NCI-H2081 treated with DMSO at 0.1 percent for 48 hours (cell line): ENCODE data around the gene PCSK4.
"Not testable (repeated sequence)": the region's sequence is repeated elsewhere in the genome, so short reads cannot be mapped to it uniquely, and the experiment has no call there.

Source experiments
- DNase-seq: peaks from one replicate; lab custom pipeline; 2025; lab: John Stamatoyannopoulos, UW

The PCSK4 gene

DNA sequence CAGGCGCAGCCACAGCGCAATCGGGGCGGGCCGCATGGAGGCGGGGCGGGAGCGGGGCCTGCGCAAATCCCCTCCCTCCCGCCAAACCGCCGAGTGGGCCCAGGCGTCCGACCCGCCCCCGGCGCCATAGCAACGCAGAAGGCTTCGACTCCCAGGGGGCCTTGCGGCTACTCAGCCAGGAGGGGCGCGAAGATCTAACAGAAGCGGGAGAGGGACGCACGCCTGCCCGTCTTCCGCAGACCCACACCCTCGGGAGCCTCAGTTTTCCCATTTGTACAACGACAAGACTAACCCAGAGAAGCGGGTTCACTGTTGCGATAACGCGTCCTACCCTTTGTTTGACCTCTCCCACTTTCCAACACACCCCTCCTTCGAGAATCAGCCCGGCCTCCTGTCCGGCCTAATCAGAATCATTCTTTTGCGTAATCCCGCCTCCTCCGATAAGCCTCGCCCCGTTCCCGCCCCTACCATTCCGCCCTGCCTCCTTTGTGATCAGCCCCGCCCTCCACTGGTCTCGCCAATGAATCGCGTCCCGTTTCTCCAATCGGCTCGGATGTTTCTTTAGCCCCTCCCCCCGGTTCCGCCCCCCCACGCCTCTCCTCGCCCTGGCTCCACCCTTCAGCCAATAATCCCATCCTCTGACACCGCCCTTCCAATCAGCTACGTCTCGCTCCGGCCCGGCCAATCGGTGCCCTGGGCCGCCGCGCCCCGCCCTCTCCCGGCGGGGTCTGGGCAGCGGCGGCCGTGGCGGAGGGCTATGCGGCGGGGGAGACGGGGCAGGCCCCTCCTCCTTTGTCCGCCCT is at the start of gene PCSK4:
Gene PCSK4, minus strand, starts transcription at position 40 of the 803 bp plus-strand sequence. Its CDS starts 4 bp downstream, at position 36.
- DNase-seq = peak; percentile 94

DNA sequence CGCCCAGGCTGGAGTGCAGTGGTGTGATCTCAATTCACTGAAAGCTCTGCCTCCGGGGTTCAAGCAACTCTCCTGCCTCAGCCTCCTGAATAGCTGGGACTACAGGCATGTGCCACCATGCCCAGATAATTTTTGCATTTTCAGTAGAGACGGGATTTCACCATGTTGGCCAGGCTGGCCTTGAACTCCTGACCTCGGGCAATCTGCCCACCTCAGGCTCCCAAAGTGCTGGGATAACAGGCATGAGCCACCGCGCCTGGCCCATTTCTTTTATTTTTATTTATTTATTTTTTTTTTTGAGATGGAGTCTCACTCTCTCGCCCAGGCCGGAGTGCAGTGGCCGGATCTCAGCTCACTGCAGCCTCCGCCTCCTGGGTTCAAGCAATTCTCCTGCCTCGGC is 49.6 kb upstream of the PCSK4 start:
- not testable (repeated sequence) for DNase-seq

DNA sequence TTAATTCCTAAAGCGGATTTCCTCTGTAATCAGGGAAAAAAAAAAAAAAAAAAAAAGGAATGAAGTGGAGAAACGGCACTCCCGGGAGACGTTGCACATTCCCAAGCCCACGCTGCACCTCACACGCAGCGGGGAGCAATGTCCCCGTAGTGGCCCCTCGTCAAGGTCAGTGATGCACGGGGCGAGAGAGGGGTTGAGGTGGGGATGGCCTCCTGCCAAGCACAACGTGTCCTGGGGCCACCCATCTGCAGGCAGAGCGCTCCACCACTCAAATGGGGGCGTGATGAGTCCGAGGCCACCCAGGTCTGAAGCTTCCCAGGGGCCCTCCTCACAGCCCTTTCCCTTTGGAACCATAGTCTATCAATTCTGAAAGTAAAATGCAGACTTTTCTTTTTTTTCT is 48.8 kb upstream of the PCSK4 start:
- no peak for DNase-seq

DNA sequence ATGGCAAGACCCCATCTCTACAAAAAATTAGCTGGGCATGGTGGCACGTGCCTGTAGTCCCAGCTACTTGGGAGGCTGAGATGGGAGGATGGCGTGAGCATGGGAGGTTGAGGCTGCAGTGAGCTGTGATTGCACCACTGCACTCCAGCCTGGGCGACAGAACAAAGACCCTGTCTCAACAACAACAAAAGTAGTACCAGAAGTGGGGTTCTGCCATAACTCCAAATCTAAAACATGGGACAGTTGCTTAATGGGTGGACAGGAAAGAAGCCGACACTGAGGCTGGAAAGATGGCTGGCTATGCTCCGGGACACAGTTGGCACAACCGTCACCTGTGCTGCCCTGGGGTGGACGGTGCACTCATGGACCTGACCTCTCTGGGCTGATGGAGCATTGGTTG is 45.5 kb upstream of the PCSK4 start:
- not testable (repeated sequence) for DNase-seq

GRCh38 chr19:1534972-1535371 is 44.8 kb upstream of the PCSK4 start:
- no peak for DNase-seq

GRCh38 chr19:1533510-1534150 is 43.5 kb upstream of the PCSK4 start:
- no peak for DNase-seq

GRCh38 chr19:1532003-1532402 is 41.9 kb upstream of the PCSK4 start:
- DNase-seq = no peak

- DNase-seq = no peak
These were observed 41.4 kb upstream of the PCSK4 start for GRCh38 chr19:1531587-1531986.

DNA sequence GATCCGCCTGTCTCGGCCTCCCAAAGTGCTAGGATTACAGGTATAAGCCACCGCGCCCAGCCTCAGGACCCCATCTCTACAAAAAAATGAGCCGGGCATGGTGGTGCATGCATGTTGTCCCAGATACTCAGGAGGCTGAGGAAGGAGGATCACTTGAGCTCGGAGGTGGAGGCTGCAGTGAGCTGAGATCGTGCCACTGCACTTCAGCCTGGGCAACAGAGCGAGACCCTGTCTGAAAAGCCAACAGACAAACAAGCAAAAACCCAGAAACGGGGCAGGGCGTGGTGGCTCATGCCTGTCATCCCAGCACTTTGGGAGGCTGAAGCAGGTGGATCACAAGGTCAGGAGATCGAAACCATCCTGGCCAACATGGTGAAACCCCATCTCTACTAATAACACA is 40.7 kb upstream of the PCSK4 start:
- DNase-seq = not testable (repeated sequence)

- no peak for DNase-seq
These were observed 39.3 kb upstream of the PCSK4 start for GRCh38 chr19:1529430-1529816.

DNA sequence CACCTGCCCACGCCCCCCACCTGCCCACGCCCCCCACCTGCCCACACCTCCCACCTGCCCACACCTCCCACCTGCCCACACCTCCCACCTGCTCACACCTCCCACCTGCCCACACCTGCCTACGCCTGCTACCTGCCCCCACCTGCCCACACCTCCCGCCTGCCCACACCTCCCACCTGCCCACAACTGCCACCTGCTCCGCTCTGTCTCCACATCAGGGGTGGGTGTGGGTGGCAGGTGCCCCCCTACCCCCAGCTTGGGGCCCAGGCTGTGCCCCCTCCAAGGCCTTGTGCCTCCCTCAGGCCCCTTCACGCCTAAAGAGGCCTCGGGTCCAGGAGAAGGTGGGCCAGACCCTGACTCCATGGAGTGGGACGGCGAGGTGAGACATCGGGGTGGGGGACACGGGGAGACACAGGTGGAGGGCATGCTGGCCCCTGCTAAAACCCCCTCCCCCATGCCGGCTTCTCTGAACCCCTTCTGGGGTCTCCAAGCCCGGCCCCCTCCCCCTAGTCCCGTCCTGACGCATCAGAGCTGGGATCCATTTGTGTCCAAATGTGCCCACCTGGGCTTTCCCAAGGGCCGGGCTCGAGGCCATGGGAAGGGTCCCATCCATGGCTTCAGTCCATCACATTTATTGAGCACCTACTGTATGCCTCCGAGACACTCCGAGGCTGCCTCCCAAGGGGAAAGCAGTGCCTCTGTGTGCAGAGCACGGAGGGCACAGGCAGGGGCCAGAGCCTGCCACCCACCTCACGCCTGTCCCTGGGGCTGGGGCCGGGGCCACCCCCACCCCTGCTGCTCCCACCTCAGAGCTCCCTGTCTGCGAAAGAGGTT is 38.7 kb upstream of the PCSK4 start:
- DNase-seq = no peak

GRCh38 chr19:1527650-1528309 is 37.6 kb upstream of the PCSK4 start:
- DNase-seq = no peak

- DNase-seq = no peak
These were observed 37.0 kb upstream of the PCSK4 start for GRCh38 chr19:1526979-1527649.

DNA sequence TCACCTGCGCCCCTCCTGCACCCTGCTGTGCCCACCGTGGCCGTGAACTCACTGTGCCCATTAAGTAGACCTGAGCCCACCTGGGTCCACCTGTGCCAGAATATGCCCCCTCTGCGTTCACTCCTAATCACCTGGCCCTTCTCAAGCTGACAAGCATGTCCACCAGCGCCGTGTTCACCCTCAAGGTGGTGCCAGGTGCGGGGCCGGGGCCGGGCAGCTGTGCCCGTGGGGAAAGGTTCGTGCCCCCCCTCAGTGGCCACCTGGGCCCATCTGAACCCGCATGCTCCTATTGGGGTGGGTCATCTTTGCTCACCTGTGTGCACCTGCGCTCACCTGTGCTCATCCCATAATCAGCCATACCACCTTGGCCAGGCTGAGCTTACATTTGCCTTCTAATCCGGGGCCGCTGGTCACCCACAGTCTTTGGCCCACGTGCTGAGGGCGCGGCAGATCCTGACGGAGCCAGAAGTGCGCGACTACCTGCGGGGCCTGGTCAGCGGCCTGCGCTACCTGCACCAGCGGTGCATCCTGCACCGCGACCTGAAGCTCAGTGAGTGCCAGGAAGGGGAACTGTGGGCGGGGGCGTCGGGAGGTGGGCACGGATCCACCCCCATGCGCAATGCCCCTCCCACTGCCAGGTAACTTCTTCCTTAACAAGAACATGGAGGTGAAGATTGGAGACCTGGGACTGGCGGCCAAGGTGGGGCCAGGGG is 36.1 kb upstream of the PCSK4 start:
- no peak for DNase-seq

DNA sequence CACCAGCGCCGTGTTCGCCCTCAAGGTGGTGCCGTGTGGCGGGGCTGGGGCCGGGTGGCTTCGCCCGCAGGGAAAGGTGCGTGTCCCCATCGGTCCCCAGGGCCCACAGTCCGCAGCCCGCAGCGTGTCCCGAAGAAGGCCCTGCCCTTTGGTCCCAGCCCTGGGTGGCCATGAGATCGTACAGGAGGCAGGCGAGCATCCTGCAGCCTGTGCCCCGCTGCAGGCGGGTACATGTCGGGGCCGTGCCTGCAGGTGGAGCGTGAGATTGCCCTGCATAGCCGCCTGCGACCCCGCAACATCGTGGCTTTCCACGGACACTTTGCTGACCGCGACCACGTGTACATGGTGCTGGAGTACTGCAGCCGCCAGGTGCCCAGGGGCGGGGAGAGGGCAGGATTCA is 35.2 kb upstream of the PCSK4 start:
- DNase-seq = no peak

GRCh38 chr19:1524972-1525325 is 34.8 kb upstream of the PCSK4 start:
- no peak for DNase-seq

DNA sequence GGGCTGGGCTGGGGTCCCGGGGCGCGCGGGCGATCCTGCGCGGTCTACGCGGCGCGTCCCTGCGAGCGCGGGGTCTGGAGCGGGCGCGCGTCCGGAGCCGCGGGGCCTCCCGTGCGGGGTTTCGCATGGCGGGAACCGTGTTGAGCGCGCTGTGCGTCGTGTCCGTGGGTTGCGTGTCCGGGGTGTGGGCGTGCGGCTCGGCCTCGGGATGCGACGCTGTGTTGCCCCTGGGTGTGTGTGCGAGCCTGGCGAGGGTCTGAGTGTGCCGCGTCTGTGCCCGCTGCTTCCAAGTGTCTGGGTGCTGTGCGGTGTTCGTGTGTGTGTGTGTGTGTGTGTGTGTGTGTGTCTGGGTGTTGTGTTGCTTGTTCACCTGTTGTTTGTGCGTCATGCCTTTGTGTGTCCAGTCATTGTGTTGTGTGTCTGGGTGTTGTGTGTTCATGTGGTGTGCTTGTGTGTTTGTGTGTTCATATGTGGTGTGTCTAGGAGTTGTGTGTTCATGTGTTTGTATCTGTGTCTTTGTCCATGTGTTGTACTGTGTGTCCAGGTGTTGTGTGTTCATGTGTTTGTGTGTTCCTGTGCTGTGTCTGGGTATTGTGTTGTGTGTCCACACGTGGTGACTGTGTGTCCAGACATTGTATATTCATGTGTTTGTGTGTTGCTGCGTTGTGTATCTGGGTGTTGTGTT is 34.3 kb upstream of the PCSK4 start:
- no peak for DNase-seq

DNA sequence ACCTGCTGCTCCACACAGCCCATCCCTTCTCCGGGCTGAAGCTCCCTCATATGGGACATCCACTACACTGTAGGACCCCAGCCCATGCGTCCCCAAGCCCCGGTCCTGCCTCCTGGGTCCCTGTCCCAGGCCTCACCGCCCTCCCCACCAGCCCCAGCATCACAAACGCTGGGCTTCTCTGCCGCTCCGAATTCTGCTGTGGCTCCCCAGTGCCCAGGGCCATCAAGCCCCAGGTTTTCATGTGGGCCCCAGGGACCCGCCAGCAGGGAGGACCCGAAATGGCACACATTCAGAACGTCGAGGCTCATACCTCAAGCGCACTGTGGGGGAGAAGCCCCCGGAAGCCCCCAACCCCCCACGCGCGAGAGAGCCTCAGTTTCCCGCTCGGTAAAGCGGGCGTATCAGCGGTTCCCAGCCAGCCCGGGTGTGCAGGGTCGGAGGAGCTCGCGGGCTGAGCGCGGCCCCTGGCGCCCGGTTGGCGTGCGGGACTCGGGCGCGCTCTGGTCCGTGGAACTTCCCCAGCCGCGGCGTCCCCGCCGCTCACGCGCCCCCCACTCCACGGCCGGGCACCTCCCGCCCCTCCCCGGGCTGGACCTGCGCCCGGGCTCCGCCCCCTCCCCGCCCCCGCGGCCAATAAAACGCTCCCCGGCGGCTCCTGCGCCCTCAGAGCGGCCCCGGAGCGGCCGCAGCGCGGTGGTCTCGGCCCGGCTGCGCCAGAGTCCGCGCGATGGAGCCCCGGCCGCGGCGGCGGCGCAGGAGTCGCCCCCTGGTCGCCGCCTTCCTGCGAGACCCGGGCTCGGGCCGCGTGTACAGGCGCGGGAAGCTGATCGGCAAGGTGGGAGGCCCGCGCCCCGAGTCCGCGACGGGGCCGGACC is 33.5 kb upstream of the PCSK4 start, which contains the start of gene PLK5:
Gene PLK5, plus strand, starts transcription at position 666 of the 875 bp plus-strand sequence. CDS start 2,920 bp downstream, outside the sequence.
- DNase-seq = no peak

DNA sequence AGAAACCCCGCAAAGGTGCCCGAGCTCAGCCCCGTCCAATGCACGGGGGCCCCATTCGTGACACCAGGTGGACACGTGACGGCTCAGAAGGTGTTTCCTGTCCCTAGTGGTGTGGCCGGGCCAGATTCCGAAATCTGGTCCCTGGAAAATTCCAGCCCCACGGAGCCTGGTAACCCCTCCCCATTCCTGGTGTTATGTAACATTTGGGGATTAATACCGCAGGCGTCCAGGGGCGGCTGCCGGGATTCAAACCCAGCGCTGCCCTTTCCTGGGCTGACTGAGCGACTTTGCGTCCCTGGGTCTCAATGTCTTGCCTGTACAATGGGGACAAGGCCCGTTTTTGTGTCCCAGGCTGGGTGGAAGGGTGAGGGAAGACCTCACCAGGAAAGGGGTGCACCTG is 32.7 kb upstream of the PCSK4 start:
- no peak for DNase-seq
